ENCODE data around the gene RPS25.

Gene RPS25

GRCh38 chr11:119016216-119017009 is 1.7 kb downstream of the RPS25 start:
- Histone ChIP-seq H3K36me3 (ENCODE audit: control insufficient read depth, insufficient read depth, low read length) (peaks cover 21% of the 10 kb centered on the region; the same call in 1 of the 2 replicates), H3K27me3 (ENCODE audit: control insufficient read depth, insufficient read depth, low read length) (no peaks in the 10 kb centered on the region), H3K4me3 (ENCODE audit: low read length) (no peak overlapping the region), H3K27ac (ENCODE audit: low read length) (no peak overlapping the region), H3K9me3 (ENCODE audit: control insufficient read depth, insufficient read depth, low read length) (no peaks in the 10 kb centered on the region), H3K4me1 (ENCODE audit: control insufficient read depth, insufficient read depth, low read length) (no peaks in the 10 kb centered on the region; the same call in 1 of the 2 replicates)
- whole genome bisulfite sequencing (ENCODE audit: insufficient coverage, insufficient read length), result no CpG with 5 or more reads among the region's 14 CpGs
- DNase-seq (ENCODE audit: low read depth, low spot score), result no peak

DNA sequence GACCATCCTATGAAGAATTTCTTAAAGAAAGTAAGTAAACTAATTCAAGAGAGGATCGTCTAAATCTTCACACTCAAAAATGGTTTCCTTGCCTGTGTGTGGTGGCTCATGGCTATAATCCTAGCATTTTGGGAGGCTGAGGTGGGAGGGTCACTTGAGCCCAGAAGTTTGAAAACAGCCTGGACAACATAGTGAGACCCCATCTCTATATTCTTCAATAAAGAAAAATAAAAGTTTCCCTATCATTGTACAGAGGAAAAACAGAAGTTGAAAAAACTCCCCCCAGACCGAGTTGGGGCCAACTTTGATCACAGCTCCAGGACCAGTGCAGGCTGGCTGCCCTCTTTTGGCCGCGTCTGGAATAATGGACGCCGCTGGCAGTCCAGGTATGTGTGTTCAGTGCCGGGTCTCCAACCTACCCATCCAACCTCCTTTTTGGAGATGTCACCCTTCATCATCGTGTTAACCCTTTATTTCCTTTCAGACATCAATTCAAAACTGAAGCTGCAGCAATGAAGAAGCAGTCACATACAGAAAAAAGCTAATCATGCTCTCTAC is 3.0 kb downstream of the RPS25 start:
- H3K36me3 ChIP-seq (ENCODE audit: control insufficient read depth, insufficient read depth, low read length), result peaks cover 26% of the 10 kb centered on the region; the same call in 1 of the 2 replicates
- H3K4me3 ChIP-seq (ENCODE audit: low read length), result no peak overlapping the region
- no peak for DNase-seq (ENCODE audit: low read depth, low spot score)
- H3K27me3 ChIP-seq (ENCODE audit: control insufficient read depth, insufficient read depth, low read length), result no peaks in the 10 kb centered on the region
- WGBS (ENCODE audit: insufficient coverage, insufficient read length), result no CpG with 5 or more reads among the region's 8 CpGs
- no peak overlapping the region for H3K27ac ChIP-seq (ENCODE audit: low read length)
- H3K4me1 ChIP-seq (ENCODE audit: control insufficient read depth, insufficient read depth, low read length), result no peaks in the 10 kb centered on the region; the same call in 1 of the 2 replicates
- no peaks in the 10 kb centered on the region for H3K9me3 ChIP-seq (ENCODE audit: control insufficient read depth, insufficient read depth, low read length)

- DNase-seq (ENCODE audit: low read depth, low spot score), result no peak
- H3K36me3 ChIP-seq (ENCODE audit: control insufficient read depth, insufficient read depth, low read length), result peaks cover 26% of the 10 kb centered on the region; the same call in 1 of the 2 replicates
- WGBS (ENCODE audit: insufficient coverage, insufficient read length), result no CpG with 5 or more reads among the region's 17 CpGs
Observed at GRCh38 chr11:119014209-119014924, 3.8 kb downstream of the RPS25 start.

GRCh38 chr11:119012629-119013170 is 5.4 kb downstream of the RPS25 start:
- Histone ChIP-seq H3K4me1 (ENCODE audit: control insufficient read depth, insufficient read depth, low read length) (no peaks in the 10 kb centered on the region; the same call in 1 of the 2 replicates), H3K27ac (ENCODE audit: low read length) (no peak overlapping the region), H3K27me3 (ENCODE audit: control insufficient read depth, insufficient read depth, low read length) (no peaks in the 10 kb centered on the region), H3K4me3 (ENCODE audit: low read length) (no peak overlapping the region), H3K36me3 (ENCODE audit: control insufficient read depth, insufficient read depth, low read length) (peaks cover 26% of the 10 kb centered on the region; the same call in 1 of the 2 replicates), H3K9me3 (ENCODE audit: control insufficient read depth, insufficient read depth, low read length) (no peaks in the 10 kb centered on the region)
- no peak for DNase-seq (ENCODE audit: low read depth, low spot score)
- WGBS (ENCODE audit: insufficient coverage, insufficient read length), result no CpG with 5 or more reads among the region's 3 CpGs

More at GRCh38 chr11:119014209-119014924, 3.8 kb downstream of the RPS25 start:
- H3K9me3 ChIP-seq (ENCODE audit: control insufficient read depth, insufficient read depth, low read length), result no peaks in the 10 kb centered on the region
- no peaks in the 10 kb centered on the region for H3K27me3 ChIP-seq (ENCODE audit: control insufficient read depth, insufficient read depth, low read length)
- no peaks in the 10 kb centered on the region; the same call in 1 of the 2 replicates for H3K4me1 ChIP-seq (ENCODE audit: control insufficient read depth, insufficient read depth, low read length)
- no peak overlapping the region for H3K27ac ChIP-seq (ENCODE audit: low read length)
- no peak overlapping the region for H3K4me3 ChIP-seq (ENCODE audit: low read length)

- Histone ChIP-seq H3K36me3 (ENCODE audit: control insufficient read depth, insufficient read depth, low read length) (peaks cover 26% of the 10 kb centered on the region; the same call in 1 of the 2 replicates), H3K27me3 (ENCODE audit: control insufficient read depth, insufficient read depth, low read length) (no peaks in the 10 kb centered on the region), H3K27ac (ENCODE audit: low read length) (no peak overlapping the region), H3K9me3 (ENCODE audit: control insufficient read depth, insufficient read depth, low read length) (no peaks in the 10 kb centered on the region), H3K4me3 (ENCODE audit: low read length) (no peak overlapping the region), H3K4me1 (ENCODE audit: control insufficient read depth, insufficient read depth, low read length) (no peaks in the 10 kb centered on the region; the same call in 1 of the 2 replicates)
- DNase-seq (ENCODE audit: low read depth, low spot score), result no peak
- no CpG with 5 or more reads among the region's 6 CpGs for WGBS (ENCODE audit: insufficient coverage, insufficient read length)
Observed at GRCh38 chr11:119011476-119012053, 6.6 kb downstream of the RPS25 start.

DNA sequence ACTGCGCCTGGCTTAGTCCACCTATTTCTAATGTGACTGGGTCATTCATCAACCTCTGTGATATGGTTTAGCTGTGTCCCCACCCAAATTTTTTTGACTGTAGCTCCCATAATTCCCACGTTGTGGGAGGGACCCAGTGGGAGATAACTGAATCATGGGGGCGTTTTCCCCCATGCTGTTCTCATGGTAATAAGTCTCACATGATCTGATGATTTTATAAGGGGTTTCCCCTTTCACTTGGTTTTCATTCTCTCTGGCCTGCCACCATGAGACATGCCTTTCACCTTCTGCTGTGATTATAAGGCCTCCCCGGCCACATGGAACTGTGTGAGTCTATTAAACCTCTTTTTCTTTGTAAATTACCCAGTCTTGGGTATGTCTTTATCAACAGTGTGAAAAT is 11.5 kb downstream of the RPS25 start:
- Histone ChIP-seq H3K4me1 (ENCODE audit: control insufficient read depth, insufficient read depth, low read length) (no peaks in the 10 kb centered on the region), H3K27me3 (ENCODE audit: control insufficient read depth, insufficient read depth, low read length) (no peaks in the 10 kb centered on the region), H3K9me3 (ENCODE audit: control insufficient read depth, insufficient read depth, low read length) (no peaks in the 10 kb centered on the region), H3K27ac (ENCODE audit: low read length) (no peak overlapping the region), H3K36me3 (ENCODE audit: control insufficient read depth, insufficient read depth, low read length) (peaks cover 5% of the 10 kb centered on the region; the same call in 1 of the 2 replicates), H3K4me3 (ENCODE audit: low read length) (no peak overlapping the region)
- WGBS (ENCODE audit: insufficient coverage, insufficient read length), result no CpG with 5 or more reads among the region's 4 CpGs
- DNase-seq (ENCODE audit: low read depth, low spot score), result no peak

- Histone ChIP-seq H3K4me3 (ENCODE audit: low read length) (no peak overlapping the region), H3K27ac (ENCODE audit: low read length) (no peak overlapping the region), H3K9me3 (ENCODE audit: control insufficient read depth, insufficient read depth, low read length) (no peaks in the 10 kb centered on the region), H3K36me3 (ENCODE audit: control insufficient read depth, insufficient read depth, low read length) (no peaks in the 10 kb centered on the region; the same call in 1 of the 2 replicates), H3K27me3 (ENCODE audit: control insufficient read depth, insufficient read depth, low read length) (no peaks in the 10 kb centered on the region), H3K4me1 (ENCODE audit: control insufficient read depth, insufficient read depth, low read length) (no peaks in the 10 kb centered on the region)
- no peak for DNase-seq (ENCODE audit: low read depth, low spot score)
- no CpG with 5 or more reads among the region's 1 CpG for WGBS (ENCODE audit: insufficient coverage, insufficient read length)
Observed at GRCh38 chr11:119000906-119001305, 17.2 kb downstream of the RPS25 start.

- no peaks in the 10 kb centered on the region for H3K27me3 ChIP-seq (ENCODE audit: control insufficient read depth, insufficient read depth, low read length)
- no peaks in the 10 kb centered on the region for H3K9me3 ChIP-seq (ENCODE audit: control insufficient read depth, insufficient read depth, low read length)
- DNase-seq (ENCODE audit: low read depth, low spot score), result no peak
- no CpG with 5 or more reads among the region's 6 CpGs for WGBS (ENCODE audit: insufficient coverage, insufficient read length)
- peak overlapping the region; percentile 70; the same call in 1 of the 2 replicates for H3K4me3 ChIP-seq (ENCODE audit: low read length)
- H3K27ac ChIP-seq (ENCODE audit: low read length), result no peak overlapping the region
- H3K36me3 ChIP-seq (ENCODE audit: control insufficient read depth, insufficient read depth, low read length), result no peaks in the 10 kb centered on the region; the same call in 1 of the 2 replicates
- no peaks in the 10 kb centered on the region for H3K4me1 ChIP-seq (ENCODE audit: control insufficient read depth, insufficient read depth, low read length)
Observed at GRCh38 chr11:118998822-118999221, 19.3 kb downstream of the RPS25 start.

DNA sequence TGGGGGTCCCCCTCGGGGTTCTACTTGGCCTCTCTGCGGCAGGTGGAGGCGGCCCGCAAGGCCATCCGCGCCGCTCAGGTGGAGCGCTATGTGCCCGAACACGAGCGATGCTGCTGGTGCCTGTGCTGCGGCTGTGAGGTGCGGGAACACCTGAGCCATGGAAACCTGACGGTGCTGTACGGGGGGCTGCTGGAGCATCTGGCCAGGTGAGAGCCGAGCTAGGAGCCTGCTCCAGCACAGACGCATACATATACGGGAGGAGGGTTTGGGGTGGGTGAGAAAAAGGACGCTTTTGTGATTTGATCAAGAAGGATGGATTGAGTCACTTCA is 19.8 kb downstream of the RPS25 start:
- no peak for DNase-seq (ENCODE audit: low read depth, low spot score)
- WGBS (ENCODE audit: insufficient coverage, insufficient read length), result no CpG with 5 or more reads among the region's 19 CpGs

More for the DNA sequence above, 19.8 kb downstream of the RPS25 start:
- no peaks in the 10 kb centered on the region for H3K4me1 ChIP-seq (ENCODE audit: control insufficient read depth, insufficient read depth, low read length)
- H3K36me3 ChIP-seq (ENCODE audit: control insufficient read depth, insufficient read depth, low read length), result no peaks in the 10 kb centered on the region; the same call in 1 of the 2 replicates
- no peak overlapping the region for H3K27ac ChIP-seq (ENCODE audit: low read length)
- no peaks in the 10 kb centered on the region for H3K9me3 ChIP-seq (ENCODE audit: control insufficient read depth, insufficient read depth, low read length)
- no peaks in the 10 kb centered on the region for H3K27me3 ChIP-seq (ENCODE audit: control insufficient read depth, insufficient read depth, low read length)
- H3K4me3 ChIP-seq (ENCODE audit: low read length), result peak overlapping the region; percentile 70
